ENCODE results near the gene GLIS2. TPM values are rescaled to one million over a fixed set of nuclear protein-coding genes. Genes with fewer than 3 reads are reported as not detected.

The GLIS2 gene
- total RNA-seq, 8 experiments from 2014 or later: 2.7 to 10.2 (median 7.5) TPM

- Histone ChIP-seq H3K27ac (peak overlapping the region; percentile 88 to 89), H3K4me3 (peak overlapping the region; percentile 54 to 94 (median 92)), H3K4me1 (replicated peaks in 1 of 2) (peaks cover 42% of the 10 kb centered on the region in 2 donors)
- WGBS, 10 experiments: 8 to 100% (median 20%) methylated on average over 1 to 3 of the region's 12 CpGs; no CpG with 5 or more reads in 6 of the 10 experiments
- peak in 3 of 8 experiments; percentile 0 to 7 (median 2) for ATAC-seq (replicated peaks in 6 of 8)
- in situ Hi-C loops (cut with MboI; ENCODE audit: low pct_unique_long_range_greater_than_20kb in 2 of 9, low sequenced_read_pairs in 9 of 9, unreplicated experiment in 9 of 9): no loop called here
These were observed 1.9 kb downstream of the GLIS2 start for GRCh38 chr16:4317532-4318450.

GRCh38 chr16:4318451-4318910 is 2.6 kb downstream of the GLIS2 start:
- 0 to 77% methylated on average over 2 to 4 of the region's 13 CpGs; no CpG with 5 or more reads in 8 of the 10 experiments for WGBS, 10 experiments
- Histone ChIP-seq H3K4me1 (replicated peaks in 1 of 2) (peaks cover 43 to 48% of the 10 kb centered on the region in 2 donors), H3K4me3 (peak overlapping the region; percentile 54 to 94 (median 92)), H3K27ac (peak overlapping the region; percentile 74 to 89)
- no peak for ATAC-seq (replicated peaks in 6 of 8)
- in situ Hi-C loops (cut with MboI; ENCODE audit: low pct_unique_long_range_greater_than_20kb in 2 of 9, low sequenced_read_pairs in 9 of 9, unreplicated experiment in 9 of 9): no loop called here

GRCh38 chr16:4318967-4319366 is 3.1 kb downstream of the GLIS2 start:
- in situ Hi-C loops (cut with MboI; ENCODE audit: low pct_unique_long_range_greater_than_20kb in 2 of 9, low sequenced_read_pairs in 9 of 9, unreplicated experiment in 9 of 9): no loop called here
- peak overlapping the region; percentile 54 to 94 (median 92) for H3K4me3 ChIP-seq
- ATAC-seq (replicated peaks in 6 of 8): no peak
- WGBS, 10 experiments: 40 to 100% (median 89%) methylated on average over 1 to 3 of the region's 5 CpGs; no CpG with 5 or more reads in 7 of the 10 experiments
- H3K27ac ChIP-seq: peak overlapping the region; percentile 74 to 89
- peaks cover 48 to 51% of the 10 kb centered on the region in 2 donors for H3K4me1 ChIP-seq (replicated peaks in 1 of 2)

- peaks cover 49 to 57% of the 10 kb centered on the region in 2 donors for H3K4me1 ChIP-seq (replicated peaks in 1 of 2)
- WGBS, 10 experiments: 40 to 80% (median 72%) methylated on average over 1 to 5 of the region's 37 CpGs; no CpG with 5 or more reads in 7 of the 10 experiments
- ATAC-seq (replicated peaks in 6 of 8): peak; percentile 1 to 23 (median 6)
- in situ Hi-C loops (cut with MboI; ENCODE audit: low pct_unique_long_range_greater_than_20kb in 2 of 9, low sequenced_read_pairs in 9 of 9, unreplicated experiment in 9 of 9): no loop called here
- H3K4me3 ChIP-seq: peak overlapping the region in 2 of 5 donors; percentile 6 to 54
- peak overlapping the region; percentile 74 to 89 for H3K27ac ChIP-seq
These were observed 3.9 kb downstream of the GLIS2 start for GRCh38 chr16:4319454-4320421.

- no CpG with 5 or more reads among the region's 16 CpGs for WGBS, 10 experiments
- in situ Hi-C loops (cut with MboI; ENCODE audit: low pct_unique_long_range_greater_than_20kb in 2 of 9, low sequenced_read_pairs in 9 of 9, unreplicated experiment in 9 of 9): no loop called here
These were observed 4.8 kb downstream of the GLIS2 start for GRCh38 chr16:4320571-4321137.

GRCh38 chr16:4321286-4322120 is 5.6 kb downstream of the GLIS2 start:
- in situ Hi-C loops (cut with MboI; ENCODE audit: low pct_unique_long_range_greater_than_20kb in 2 of 9, low sequenced_read_pairs in 9 of 9, unreplicated experiment in 9 of 9): no loop called here
- H3K27ac ChIP-seq: peak overlapping the region in 1 of 2 donors; percentile 74
- WGBS, 10 experiments: 10 to 100% (median 95%) methylated on average over 1 to 4 of the region's 19 CpGs; no CpG with 5 or more reads in 5 of the 10 experiments
- no peak overlapping the region for H3K4me3 ChIP-seq
- no peak for ATAC-seq (replicated peaks in 6 of 8)
- peaks cover 48 to 57% of the 10 kb centered on the region in 2 donors for H3K4me1 ChIP-seq (replicated peaks in 1 of 2)

More at GRCh38 chr16:4320571-4321137, 4.8 kb downstream of the GLIS2 start:
- Histone ChIP-seq H3K27ac (peak overlapping the region; percentile 74 to 89), H3K4me3 (no peak overlapping the region), H3K4me1 (replicated peaks in 1 of 2) (peaks cover 48 to 57% of the 10 kb centered on the region in 2 donors)
- no peak for ATAC-seq (replicated peaks in 6 of 8)

GRCh38 chr16:4322121-4323052 is 6.5 kb downstream of the GLIS2 start:
- no peak overlapping the region for H3K27ac ChIP-seq
- peaks cover 53 to 64% of the 10 kb centered on the region in 2 donors for H3K4me1 ChIP-seq (replicated peaks in 1 of 2)
- in situ Hi-C loops (cut with MboI; ENCODE audit: low pct_unique_long_range_greater_than_20kb in 2 of 9, low sequenced_read_pairs in 9 of 9, unreplicated experiment in 9 of 9): no loop called here
- WGBS, 10 experiments: 100% methylated on average over 1 to 3 of the region's 30 CpGs; no CpG with 5 or more reads in 8 of the 10 experiments
- ATAC-seq (replicated peaks in 6 of 8): no peak
- no peak overlapping the region for H3K4me3 ChIP-seq

GRCh38 chr16:4323071-4323844 is 7.4 kb downstream of the GLIS2 start:
- no peak for ATAC-seq (replicated peaks in 6 of 8)
- 60 to 100% methylated on average over 1 of the region's 21 CpGs; no CpG with 5 or more reads in 8 of the 10 experiments for WGBS, 10 experiments
- Histone ChIP-seq H3K27ac (peak overlapping the region; percentile 63 to 69), H3K4me1 (replicated peaks in 1 of 2) (peaks cover 45 to 57% of the 10 kb centered on the region in 2 donors), H3K4me3 (no peak overlapping the region)
- in situ Hi-C loops (cut with MboI; ENCODE audit: low pct_unique_long_range_greater_than_20kb in 2 of 9, low sequenced_read_pairs in 9 of 9, unreplicated experiment in 9 of 9): no loop called here

- WGBS, 10 experiments: 0 to 67% (median 25%) methylated on average over 1 to 2 of the region's 12 CpGs; no CpG with 5 or more reads in 6 of the 10 experiments
- in situ Hi-C loops (cut with MboI; ENCODE audit: low pct_unique_long_range_greater_than_20kb in 2 of 9, low sequenced_read_pairs in 9 of 9, unreplicated experiment in 9 of 9): no loop called here
- Histone ChIP-seq H3K27ac (peak overlapping the region; percentile 63 to 69), H3K4me1 (replicated peaks in 1 of 2) (peaks cover 45 to 56% of the 10 kb centered on the region in 2 donors), H3K4me3 (peak overlapping the region in 1 of 5 donors; percentile 2)
- peak; percentile 14 to 49 (median 34) for ATAC-seq (replicated peaks in 6 of 8)
These were observed 8.1 kb downstream of the GLIS2 start for GRCh38 chr16:4323845-4324488.

All from motor neuron (in vitro differentiated cells).